Stimulated activated CD4-positive, alpha-beta T cell treated with anti-CD3 and anti-CD28 coated beads, Interleukin-15, amount 100 ng/mL, for 24 hours (primary cell): ENCODE measurements around the gene ATOSB.
A peak's percentile ranks its signal among the peaks of the same experiment; 100 is the strongest.

Source experiments
- DNase-seq: peaks from one replicate; pipeline ENCODE4 v3.0.0-alpha.2; 2020

The ATOSB gene

DNA sequence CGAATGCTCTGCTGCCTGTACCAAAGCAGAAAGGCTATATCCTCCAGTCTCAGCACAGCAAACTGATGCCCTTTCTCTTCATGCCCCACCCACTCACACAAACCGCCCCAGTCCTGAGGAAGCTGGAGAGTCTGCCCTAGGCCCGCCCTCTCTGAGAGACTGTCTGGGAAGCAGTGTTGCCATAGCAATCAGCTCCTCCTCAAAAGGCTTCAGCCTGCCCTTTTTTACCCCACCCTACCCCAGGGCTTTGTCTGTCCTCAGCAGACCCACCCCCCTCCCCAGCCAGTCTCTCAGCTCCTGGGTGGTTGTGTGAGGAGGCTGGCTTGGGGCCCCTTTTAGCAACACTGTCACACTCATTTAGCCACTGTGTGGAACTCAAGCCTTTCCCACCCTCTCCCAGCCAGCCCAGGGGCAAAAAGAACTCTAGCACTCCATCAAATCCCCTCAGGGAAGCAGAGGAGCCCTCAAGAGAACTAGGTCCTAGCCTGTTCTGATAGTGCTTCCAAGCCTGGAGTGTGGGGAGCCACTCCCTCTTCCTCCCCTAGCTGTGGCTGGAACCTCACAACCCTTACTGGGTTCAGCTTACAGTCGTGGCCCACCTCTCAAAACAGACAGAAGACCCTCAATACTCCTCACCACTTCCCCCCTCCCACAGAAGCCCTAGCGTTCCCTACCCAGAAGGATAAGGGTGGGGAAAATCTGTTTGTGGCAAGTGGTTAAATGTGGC is 1.4 kb downstream of the ATOSB start:
- peak; percentile 82 for DNase-seq

GRCh38 chr9:35112257-35113020 is 3.2 kb downstream of the ATOSB start:
- DNase-seq = no peak

DNA sequence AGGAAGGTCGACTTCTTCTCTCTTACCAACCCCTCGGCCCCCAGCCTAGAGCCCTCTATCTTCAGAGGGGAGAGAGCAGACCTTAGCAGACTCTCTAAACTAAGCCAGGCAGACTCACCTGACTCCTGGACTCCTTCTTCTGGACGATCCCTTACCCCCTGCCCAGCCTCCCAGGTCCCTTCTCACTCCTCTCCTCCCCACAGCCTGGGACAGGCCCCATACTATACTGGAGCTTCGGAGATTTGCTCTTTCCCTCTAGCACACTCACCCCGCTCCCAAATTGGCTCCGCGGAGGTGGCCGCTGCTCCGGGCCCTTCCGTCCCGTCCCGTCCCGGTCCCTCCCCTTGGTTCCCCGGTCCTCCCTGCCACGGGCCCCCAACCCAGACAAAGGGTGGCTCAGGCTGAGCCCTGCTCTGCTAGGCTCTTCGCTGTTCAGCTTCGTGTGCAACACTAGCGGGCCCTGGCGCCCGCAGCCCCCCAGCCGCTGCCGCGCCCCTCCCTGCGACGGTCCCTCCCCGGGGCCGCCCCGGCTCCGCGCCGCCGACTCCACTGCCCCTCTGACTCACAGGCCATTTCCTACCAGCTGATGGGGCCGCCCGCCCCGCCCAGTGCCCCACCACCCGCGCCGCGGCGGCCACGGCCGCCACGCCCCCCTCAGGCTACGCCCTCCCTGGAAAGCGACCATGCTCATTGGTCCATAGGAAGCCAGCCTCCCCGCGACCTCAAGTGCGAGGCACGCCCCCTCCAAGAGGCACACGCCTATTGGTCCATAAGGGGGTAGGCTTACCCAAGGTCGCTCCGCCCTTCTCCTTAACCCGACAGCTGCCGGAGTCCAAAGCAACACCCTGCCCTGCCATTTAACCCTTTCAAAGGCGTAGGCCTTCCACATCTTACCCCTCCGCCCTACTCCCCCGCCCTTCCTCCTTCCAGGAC is 4.4 kb downstream of the ATOSB start:
- peak; percentile 97 for DNase-seq

- DNase-seq = no peak
These were observed 5.3 kb downstream of the ATOSB start for GRCh38 chr9:35110327-35110761.

- no peak for DNase-seq
These were observed 6.6 kb downstream of the ATOSB start for GRCh38 chr9:35108946-35109575.

- DNase-seq = no peak
These were observed 7.2 kb downstream of the ATOSB start for GRCh38 chr9:35108461-35108860.

GRCh38 chr9:35107297-35108290 is 8.1 kb downstream of the ATOSB start:
- DNase-seq = no peak

DNA sequence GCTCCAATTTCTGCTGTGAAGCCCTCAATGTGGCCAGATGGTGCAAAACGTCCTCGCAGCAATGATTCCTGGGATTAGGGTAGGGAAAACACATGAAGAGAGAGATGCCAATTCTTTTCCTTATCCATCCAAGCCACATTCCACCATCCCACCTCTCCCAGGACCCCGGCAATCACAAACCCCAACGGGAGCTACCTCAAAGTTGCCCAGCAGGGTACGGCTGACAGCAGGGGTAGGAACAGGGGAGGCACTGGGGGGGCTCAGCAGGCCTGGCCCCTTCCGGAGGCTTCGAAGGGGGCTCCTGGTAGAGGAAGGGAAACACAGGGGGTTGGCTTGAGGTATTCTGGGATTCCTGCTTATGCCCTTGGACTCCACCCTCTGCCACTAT is 9.3 kb downstream of the ATOSB start:
- DNase-seq = no peak

DNA sequence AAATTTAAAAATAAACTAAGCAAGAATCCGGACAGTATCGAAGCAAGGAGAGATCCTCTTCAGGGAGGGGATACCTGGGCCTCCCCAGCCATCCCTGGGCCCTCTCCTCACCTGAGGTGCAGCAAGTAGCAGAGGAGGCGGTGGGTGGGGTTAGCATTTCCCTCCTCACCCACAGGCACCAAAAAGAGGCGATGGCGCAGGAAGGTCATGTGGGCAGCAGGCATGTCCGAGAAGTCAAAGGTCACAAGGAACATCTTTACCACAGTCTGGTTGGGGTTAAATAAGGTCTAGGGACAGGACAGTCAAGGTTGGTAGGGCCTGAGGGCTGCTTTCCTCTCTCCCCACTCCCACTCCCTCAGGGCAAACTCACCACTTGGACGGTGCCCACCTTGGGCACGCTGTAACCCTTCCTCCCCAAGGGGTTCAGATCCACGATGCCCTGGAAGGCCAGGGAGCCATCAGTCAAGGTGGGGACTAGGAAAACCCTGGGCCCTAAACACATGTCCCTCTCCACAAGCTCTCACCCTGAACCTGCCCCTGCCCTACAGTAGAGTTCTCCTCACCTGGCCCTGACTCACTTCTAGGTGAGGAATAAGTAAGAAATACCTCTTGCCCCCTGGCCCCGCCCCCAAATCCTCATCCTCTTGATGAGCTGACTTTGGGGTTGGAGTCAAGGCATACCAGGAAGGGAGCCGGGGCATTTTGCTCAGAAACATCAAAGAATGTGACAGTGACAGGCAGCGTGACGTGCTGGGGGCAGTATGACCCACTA is 9.9 kb downstream of the ATOSB start:
- no peak for DNase-seq

DNA sequence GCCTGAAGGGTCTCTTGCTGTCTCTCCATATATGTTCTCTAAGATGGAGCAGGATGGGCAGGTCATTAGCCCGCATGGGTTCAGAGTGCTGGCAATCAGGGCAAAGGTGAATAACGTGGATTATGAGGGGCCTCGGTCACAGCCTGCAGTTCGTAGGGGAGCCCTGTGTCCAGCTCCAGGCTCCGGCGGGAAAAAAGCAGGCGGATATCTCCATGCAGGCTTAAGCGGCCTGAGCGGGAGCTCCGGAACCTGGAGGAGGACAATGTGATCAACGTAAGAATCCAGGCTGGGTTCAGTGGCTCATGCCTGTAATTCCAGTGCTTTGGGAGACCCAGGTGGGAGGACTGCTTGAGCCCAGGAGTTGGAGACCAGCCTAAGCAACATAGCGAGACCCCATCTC is 10.5 kb downstream of the ATOSB start:
- DNase-seq = no peak

DNA sequence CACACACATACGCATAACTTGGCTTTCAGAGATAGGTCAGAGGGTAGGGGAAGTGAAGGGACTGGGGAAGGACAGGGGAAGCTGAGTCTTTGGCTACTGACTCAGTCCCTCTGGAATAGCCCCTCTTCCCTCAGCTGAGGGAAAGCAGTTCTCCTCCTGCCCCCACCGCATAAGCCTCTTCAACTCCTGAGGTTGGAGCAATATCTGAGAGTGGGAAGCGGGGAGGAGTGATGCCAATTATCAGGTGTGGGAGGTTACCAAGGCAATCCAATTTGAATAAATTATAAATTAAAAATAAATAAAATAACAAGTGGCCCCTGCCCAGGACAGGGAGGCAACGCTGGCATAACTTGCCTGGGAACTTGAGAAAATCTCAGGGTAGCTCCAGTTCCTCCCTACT is 11.1 kb downstream of the ATOSB start:
- no peak for DNase-seq

GRCh38 chr9:35103660-35104191 is 11.9 kb downstream of the ATOSB start:
- DNase-seq = no peak

DNA sequence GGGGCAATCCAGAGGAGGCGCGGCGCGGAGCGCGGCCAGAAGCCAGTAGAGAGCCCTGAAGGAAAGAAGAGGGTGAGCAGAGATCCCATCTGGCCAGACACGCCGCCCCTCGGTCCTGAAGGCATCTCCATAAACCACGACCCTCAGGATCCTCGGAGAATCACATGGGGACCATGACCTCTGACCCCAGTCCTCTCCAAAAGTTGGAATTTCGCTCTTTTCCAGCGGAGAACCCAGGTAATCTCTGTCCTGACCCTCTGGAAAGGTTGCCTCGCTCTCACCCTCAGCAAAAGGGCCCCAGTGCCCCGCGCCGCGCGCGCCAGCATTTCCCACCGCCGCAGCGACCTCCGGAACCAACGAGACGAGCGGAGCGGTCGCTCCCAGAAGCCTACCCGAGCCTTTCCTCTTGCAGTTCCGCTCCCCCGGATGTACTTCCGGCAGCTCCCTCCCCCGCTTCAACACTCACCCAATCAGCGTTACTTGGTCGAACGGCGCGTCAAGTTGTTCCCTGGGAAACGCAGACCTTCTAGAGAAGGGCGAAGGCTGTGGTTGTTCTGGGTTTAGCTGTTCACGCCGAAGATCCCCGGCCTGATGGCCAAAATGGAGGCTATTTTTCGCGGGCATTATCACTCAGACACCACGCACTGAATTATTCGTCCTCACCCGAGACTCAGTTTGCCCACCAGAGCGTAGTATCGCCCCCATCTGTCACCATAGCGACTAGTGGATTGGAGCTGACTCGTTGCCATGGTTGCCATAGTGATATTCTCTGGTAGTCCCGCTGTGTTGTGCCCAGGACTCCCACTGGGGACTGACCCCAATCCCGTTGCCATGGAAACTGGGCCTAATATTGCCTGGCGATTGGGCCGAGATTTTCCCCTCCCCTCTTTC is 12.6 kb downstream of the ATOSB start, which contains the start of gene STOML2:
Gene STOML2, minus strand, starts transcription at position 363 of the 891 bp plus-strand sequence. Its CDS starts 37 bp downstream, at position 326.
- peak; percentile 94 for DNase-seq

DNA sequence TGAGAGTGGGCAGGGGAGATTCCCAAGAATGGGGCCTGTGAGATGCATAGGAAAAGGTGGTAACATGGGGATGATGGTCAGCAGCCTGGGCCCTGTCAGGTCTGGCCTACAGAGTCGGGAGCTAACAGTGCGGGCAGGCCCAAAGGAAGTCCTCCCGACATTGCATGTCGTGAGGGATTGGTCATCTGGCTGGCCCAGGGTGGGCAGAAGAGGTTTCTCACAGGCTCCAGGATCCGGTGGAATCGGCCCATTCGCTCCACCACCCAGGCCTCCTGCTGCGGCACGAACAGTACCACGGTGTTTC is 13.2 kb downstream of the ATOSB start:
- peak; percentile 39 for DNase-seq

GRCh38 chr9:35097573-35097972 is 18.1 kb downstream of the ATOSB start:
- DNase-seq = no peak

- DNase-seq = peak; percentile 93
These were observed 19.4 kb downstream of the ATOSB start, which contains the start of gene PIGO for GRCh38 chr9:35096035-35096849. Gene PIGO (minus strand): TSS chr9:35096591. CDS start chr9:35095565, 1,026 bp downstream.

GRCh38 chr9:35091536-35091935 is 24.1 kb downstream of the ATOSB start:
- no peak for DNase-seq

GRCh38 chr9:35089434-35089833 is 26.2 kb downstream of the ATOSB start:
- no peak for DNase-seq
